Panc1 (cell line): ENCODE data around the gene ASTN2. TPM values are rescaled to one million over a fixed set of nuclear protein-coding genes. Genes with fewer than 3 reads are reported as not detected.

Source experiments
- ATAC-seq: fragments of 200-7000 bp; cut with Tn5 transposase; 2 replicates; pipeline ENCODE4 v1.9.1; 2020; ENCODE audit warnings: mild to moderate bottlenecking, moderate library complexity
- BruUV-seq: library from RNA; stranded (reverse); fragments of 400-500 nt; replicated peaks from 2 replicates; lab custom pipeline; 2021; lab: Mats Ljungman, UMichigan
- CTCF ChIA-PET: fragments of 300-600 bp; sonication (Branson Sonifier 250); formaldehyde crosslinking; loops from one replicate; lab custom pipeline; 2022; ENCODE audit warnings: antibody characterized with exemption; lab: Charles Lee
- POLR2A ChIA-PET: fragments of 300-600 bp; sonication (Branson Sonifier 250); formaldehyde crosslinking; loops from one replicate; lab custom pipeline; 2022; ENCODE audit warnings: antibody characterized with exemption; lab: Charles Lee
- DNase-seq: peaks from one replicate; pipeline ENCODE4 v3.0.0-alpha.2; 2010; ENCODE audit warnings: low read depth, low spot score
- H3K27ac ChIP-seq: 2 replicates; pipeline ENCODE4 v1.5.1; 2011; ENCODE audit warnings: mild to moderate bottlenecking, low read length, inconsistent platforms
- H3K27me3 ChIP-seq: fragments of 200-500 bp; sonication (Bioruptor generic); 2 replicates; pipeline ENCODE4 v1.6.0; 2014; ENCODE audit warnings: low read length, inconsistent platforms; ENCODE audit not compliant: control insufficient read depth, insufficient read depth
- H3K36me3 ChIP-seq: fragments of 200-500 bp; sonication (Bioruptor generic); 2 replicates; pipeline ENCODE4 v1.5.1; 2014; ENCODE audit warnings: inconsistent platforms, mild to moderate bottlenecking, low read length, moderate library complexity; ENCODE audit not compliant: control insufficient read depth, insufficient read depth
- H3K4me1 ChIP-seq: 2 replicates; pipeline ENCODE4 v1.5.1; 2011; ENCODE audit warnings: inconsistent platforms, mild to moderate bottlenecking, low read length, moderate library complexity; ENCODE audit not compliant: control insufficient read depth, insufficient read depth
- H3K4me3 ChIP-seq, 2 experiments: 2 replicates each; pipeline ENCODE4 v1.5.1; 2011 to 2012; ENCODE audit warnings: low read depth in 2 of 2, low read length in 2 of 2, mild to moderate bottlenecking in 2 of 2, inconsistent platforms in 1 of 2, moderate library complexity in 1 of 2
- H3K9me3 ChIP-seq: fragments of 200-500 bp; sonication (Bioruptor generic); 2 replicates; pipeline ENCODE4 v1.5.1; 2014; ENCODE audit warnings: low read depth, mild to moderate bottlenecking, inconsistent platforms, low read length, moderate library complexity; ENCODE audit not compliant: control insufficient read depth, insufficient read depth
- POLR2AphosphoS5 ChIP-seq: IDR thresholded peaks from 2 replicates; pipeline ENCODE4 v1.6.1; 2012; ENCODE audit warnings: mild to moderate bottlenecking, low read depth, low read length, moderate library complexity
- REST ChIP-seq, 2 experiments: IDR thresholded peaks; 2 replicates each; pipeline ENCODE4 v1.6.1; 2011 to 2012; ENCODE audit warnings: low read depth in 2 of 2, control low read depth in 1 of 2, low read length in 1 of 2, mild to moderate bottlenecking in 1 of 2, moderate library complexity in 1 of 2; ENCODE audit not compliant: insufficient read depth in 1 of 2
- SIN3A ChIP-seq: IDR thresholded peaks from 2 replicates; pipeline ENCODE4 v1.6.1; 2012; ENCODE audit warnings: low read depth, mild to moderate bottlenecking, low read length, moderate library complexity, borderline replicate concordance; ENCODE audit not compliant: insufficient read depth
- TCF7L2 ChIP-seq: IDR thresholded peaks from 2 replicates; pipeline ENCODE4 v1.6.1; 2011; ENCODE audit warnings: mild to moderate bottlenecking, low read depth, low read length, inconsistent platforms
- in situ Hi-C: cut with HindIII; loops from 2 replicates; pipeline ENCODE4 v1.10.0; 2016; ENCODE audit warnings: low sequenced_read_pairs, low pct_unique_long_range_greater_than_20kb
- intact Hi-C: fragments of 100-400 bp; cut with micrococcal nuclease; formaldehyde crosslinking; loops from one replicate; pipeline ENCODE4 v1.10.0; 2022; ENCODE audit not compliant: unreplicated experiment
- total RNA-seq: library from RNA; stranded (reverse); gene quantifications from one replicate; pipeline ENCODE4 v1.2.1, GENCODE V29; 2021; ENCODE audit not compliant: unreplicated experiment
- TF ChIP-seq, protein P1 (sequence below): fragments of 450-650 bp; IDR thresholded peaks from 2 replicates; pipeline ENCODE4 v1.5.1; 2017; ENCODE audit warnings: mild to moderate bottlenecking

Gene ASTN2
- total RNA-seq, 1 experiment from 2014 or later: 3.9 TPM

GRCh38 chr9:117123729-117124128, 291.1 kb downstream of the ASTN2 start:
- ATAC-seq: no peak
- Histone ChIP-seq H3K9me3 (no peaks in the 10 kb centered on the region), H3K4me1 (no peaks in the 10 kb centered on the region), H3K27ac (no peak overlapping the region), H3K27me3 (no peaks in the 10 kb centered on the region), H3K36me3 (no peaks in the 10 kb centered on the region), H3K4me3 (no peak overlapping the region)
- ChIA-PET CTCF (no interaction called here), POLR2A (no interaction called here)
- intact Hi-C loops: no loop called here
- no peak for DNase-seq
- BruUV-seq: no TSS peak
- TF ChIP-seq, protein P1, sequence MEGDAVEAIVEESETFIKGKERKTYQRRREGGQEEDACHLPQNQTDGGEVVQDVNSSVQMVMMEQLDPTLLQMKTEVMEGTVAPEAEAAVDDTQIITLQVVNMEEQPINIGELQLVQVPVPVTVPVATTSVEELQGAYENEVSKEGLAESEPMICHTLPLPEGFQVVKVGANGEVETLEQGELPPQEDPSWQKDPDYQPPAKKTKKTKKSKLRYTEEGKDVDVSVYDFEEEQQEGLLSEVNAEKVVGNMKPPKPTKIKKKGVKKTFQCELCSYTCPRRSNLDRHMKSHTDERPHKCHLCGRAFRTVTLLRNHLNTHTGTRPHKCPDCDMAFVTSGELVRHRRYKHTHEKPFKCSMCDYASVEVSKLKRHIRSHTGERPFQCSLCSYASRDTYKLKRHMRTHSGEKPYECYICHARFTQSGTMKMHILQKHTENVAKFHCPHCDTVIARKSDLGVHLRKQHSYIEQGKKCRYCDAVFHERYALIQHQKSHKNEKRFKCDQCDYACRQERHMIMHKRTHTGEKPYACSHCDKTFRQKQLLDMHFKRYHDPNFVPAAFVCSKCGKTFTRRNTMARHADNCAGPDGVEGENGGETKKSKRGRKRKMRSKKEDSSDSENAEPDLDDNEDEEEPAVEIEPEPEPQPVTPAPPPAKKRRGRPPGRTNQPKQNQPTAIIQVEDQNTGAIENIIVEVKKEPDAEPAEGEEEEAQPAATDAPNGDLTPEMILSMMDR: no peak
- TF ChIP-seq POLR2AphosphoS5 (no peak), REST (IDR thresholded peaks at IDR 0.05; ENCODE audit: insufficient read depth in 1 of 2, low read depth in 2 of 2, low read length in 1 of 2) (no peak), TCF7L2 (no peak), SIN3A (no peak)
- in situ Hi-C loops: no loop called here

GRCh38 chr9:117122953-117123352, 291.9 kb downstream of the ASTN2 start:
- no peak for DNase-seq
- ChIA-PET CTCF (no interaction called here), POLR2A (no interaction called here)
- BruUV-seq: no TSS peak
- intact Hi-C loops: no loop called here
- Histone ChIP-seq H3K27ac (no peak overlapping the region), H3K9me3 (no peaks in the 10 kb centered on the region), H3K4me1 (no peaks in the 10 kb centered on the region), H3K36me3 (no peaks in the 10 kb centered on the region), H3K4me3 (no peak overlapping the region), H3K27me3 (no peaks in the 10 kb centered on the region)
- in situ Hi-C loops: no loop called here
- TF ChIP-seq, protein P1: no peak
- TF ChIP-seq REST (IDR thresholded peaks at IDR 0.05; ENCODE audit: insufficient read depth in 1 of 2, low read depth in 2 of 2, low read length in 1 of 2) (no peak), SIN3A (no peak), TCF7L2 (no peak), POLR2AphosphoS5 (no peak)
- ATAC-seq: no peak
